ENCODE data around the gene ORAI3. TPM values are rescaled to one million over a fixed set of nuclear protein-coding genes. Genes with fewer than 3 reads are reported as not detected.

ORAI3 gene
- total RNA-seq, 1 donor from 2014 or later, result 12.2 TPM

- peaks cover 70% of the 10 kb centered on the region for H3K4me1 ChIP-seq
- DNase-seq, result no peak
- no peaks in the 10 kb centered on the region for H3K9me3 ChIP-seq (replicated peaks)
- H3K36me3 ChIP-seq, result no peaks in the 10 kb centered on the region
- H3K27me3 ChIP-seq (ENCODE audit: low read depth), result no peaks in the 10 kb centered on the region
- H3K4me3 ChIP-seq, result no peak overlapping the region
- TF ChIP-seq CTCF (IDR thresholded peaks at IDR 0.05; ENCODE audit: borderline replicate concordance), result peak; percentile 73
- intact Hi-C loops (cut with micrococcal nuclease), result no loop called here
- peak overlapping the region; percentile 38 for H3K27ac ChIP-seq (replicated peaks)
Measured at GRCh38 chr16:30953511-30954124, 4.8 kb downstream of the ORAI3 start.

DNA sequence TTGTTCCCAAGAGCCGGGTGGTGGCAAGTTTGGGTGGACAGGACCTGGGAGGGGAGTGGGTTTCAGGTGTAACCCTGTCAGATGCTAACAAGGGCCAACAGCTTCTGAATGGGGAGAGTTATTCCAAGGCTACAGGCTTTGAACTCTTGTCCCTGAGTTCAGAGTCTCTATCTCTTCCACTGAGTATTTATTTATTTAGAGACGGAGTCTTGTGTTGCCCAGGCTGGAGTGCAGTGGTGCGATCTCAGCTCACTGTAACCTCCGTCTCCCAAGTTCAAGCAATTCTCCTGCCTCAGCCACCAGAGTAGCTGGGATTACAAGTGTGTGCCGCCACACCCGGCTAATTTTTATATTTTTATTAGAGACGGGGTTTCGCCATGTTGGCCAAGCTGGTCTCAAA, 6.1 kb downstream of the ORAI3 start:
- H3K27me3 ChIP-seq (ENCODE audit: low read depth), result no peaks in the 10 kb centered on the region
- peaks cover 66% of the 10 kb centered on the region for H3K4me1 ChIP-seq
- intact Hi-C loops (cut with micrococcal nuclease), result no loop called here
- no peak overlapping the region for H3K4me3 ChIP-seq
- no peak overlapping the region for H3K27ac ChIP-seq (replicated peaks)
- peaks cover 5% of the 10 kb centered on the region for H3K36me3 ChIP-seq
- no peaks in the 10 kb centered on the region for H3K9me3 ChIP-seq (replicated peaks)
- no peak for DNase-seq
- TF ChIP-seq CTCF (IDR thresholded peaks at IDR 0.05; ENCODE audit: borderline replicate concordance), result no peak

GRCh38 chr16:30956601-30957455, 8.0 kb downstream of the ORAI3 start:
- TF ChIP-seq CTCF (IDR thresholded peaks at IDR 0.05; ENCODE audit: borderline replicate concordance), result no peak
- Histone ChIP-seq H3K9me3 (replicated peaks) (no peaks in the 10 kb centered on the region), H3K27me3 (ENCODE audit: low read depth) (no peaks in the 10 kb centered on the region), H3K36me3 (peaks cover 23% of the 10 kb centered on the region), H3K27ac (replicated peaks) (peak overlapping the region; percentile 100), H3K4me3 (peak overlapping the region; percentile 83), H3K4me1 (peaks cover 48% of the 10 kb centered on the region)
- DNase-seq, result peak; percentile 86
- intact Hi-C loops (cut with micrococcal nuclease), result no loop called here

GRCh38 chr16:30957456-30958174, 8.7 kb downstream of the ORAI3 start, which contains the start of gene SETD1A:
TSS of gene SETD1A (plus strand) at chr16:30957754. CDS start at chr16:30958732, 978 bp downstream.
- H3K9me3 ChIP-seq (replicated peaks), result no peaks in the 10 kb centered on the region
- H3K4me1 ChIP-seq, result peaks cover 40% of the 10 kb centered on the region
- peaks cover 31% of the 10 kb centered on the region for H3K36me3 ChIP-seq
- H3K27ac ChIP-seq (replicated peaks), result peak within 1 kb of the TSS; percentile 100
- peak; percentile 98 for DNase-seq
- TF ChIP-seq CTCF (IDR thresholded peaks at IDR 0.05; ENCODE audit: borderline replicate concordance), result no peak
- intact Hi-C loops (cut with micrococcal nuclease), result no loop called here
- peak within 1 kb of the TSS; percentile 83 for H3K4me3 ChIP-seq
- no peaks in the 10 kb centered on the region for H3K27me3 ChIP-seq (ENCODE audit: low read depth)
